ENCODE results near the gene PARN. TPM values are rescaled to one million over a fixed set of nuclear protein-coding genes. Genes with fewer than 3 reads are reported as not detected.
"Not testable (repeated sequence)": the region's sequence is repeated elsewhere in the genome, so short reads cannot be mapped to it uniquely, and the experiment has no call there.

The PARN gene
- total RNA-seq, 2 experiments from 2014 or later: 41.4 to 43.0 TPM

DNA sequence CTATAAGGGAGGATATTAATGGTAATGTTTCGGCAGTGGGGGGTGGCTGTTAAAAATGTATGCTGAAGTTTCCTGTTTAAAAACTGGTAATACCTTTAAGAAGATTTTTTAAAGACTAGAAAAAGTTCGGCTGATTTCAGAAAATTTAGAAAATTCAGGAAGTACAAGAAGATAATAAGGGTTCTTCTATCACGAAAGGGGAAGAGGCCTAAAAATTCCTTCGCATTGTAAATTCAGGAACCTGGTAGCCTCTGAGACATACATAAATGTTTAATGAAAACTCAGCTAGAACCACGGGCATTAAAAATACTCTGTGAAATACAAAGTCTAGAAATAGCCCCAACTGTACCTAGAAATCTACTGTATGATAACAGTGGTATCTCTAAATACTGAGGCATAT is 181.2 kb downstream of the PARN start:
- ChIA-PET POLR2A (no interaction called here), CTCF (no interaction called here)
- Mint-ChIP-seq H3K4me3 (no peak overlapping the region), H3K4me1 (no peaks in the 10 kb centered on the region), H3K36me3 (ENCODE audit: low read depth) (no peaks in the 10 kb centered on the region), H3K27me3 (no peaks in the 10 kb centered on the region), H3K9me3 (no peaks in the 10 kb centered on the region), H3K27ac (no peak overlapping the region)
- no peak for DNase-seq

DNA sequence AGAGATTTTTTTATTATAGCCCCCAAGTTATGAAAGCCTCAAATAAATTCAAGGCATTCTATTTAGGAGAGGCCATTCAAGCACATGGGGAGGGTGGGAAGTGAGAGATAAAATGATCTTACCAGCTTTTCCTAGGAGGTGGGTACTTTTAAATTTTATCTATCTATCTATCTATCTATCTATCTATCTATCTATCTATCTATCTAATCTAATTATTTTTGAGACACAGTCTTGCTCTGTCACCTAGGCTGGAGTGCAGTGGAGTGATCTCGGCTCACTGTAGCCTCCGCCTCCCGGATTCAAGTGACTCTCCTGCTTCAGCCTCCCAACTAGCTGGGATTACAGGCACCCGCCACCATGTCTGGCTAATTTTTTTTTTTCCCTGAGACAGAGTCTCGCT is 182.3 kb downstream of the PARN start:
- DNase-seq: no peak
- H3K4me3 Mint-ChIP-seq: no peak overlapping the region
- POLR2A ChIA-PET: no interaction called here
- no peaks in the 10 kb centered on the region for H3K4me1 Mint-ChIP-seq
- no peaks in the 10 kb centered on the region for H3K36me3 Mint-ChIP-seq (ENCODE audit: low read depth)
- CTCF ChIA-PET: no interaction called here
- no peaks in the 10 kb centered on the region for H3K27me3 Mint-ChIP-seq
- H3K27ac Mint-ChIP-seq: no peak overlapping the region
- no peaks in the 10 kb centered on the region for H3K9me3 Mint-ChIP-seq

DNA sequence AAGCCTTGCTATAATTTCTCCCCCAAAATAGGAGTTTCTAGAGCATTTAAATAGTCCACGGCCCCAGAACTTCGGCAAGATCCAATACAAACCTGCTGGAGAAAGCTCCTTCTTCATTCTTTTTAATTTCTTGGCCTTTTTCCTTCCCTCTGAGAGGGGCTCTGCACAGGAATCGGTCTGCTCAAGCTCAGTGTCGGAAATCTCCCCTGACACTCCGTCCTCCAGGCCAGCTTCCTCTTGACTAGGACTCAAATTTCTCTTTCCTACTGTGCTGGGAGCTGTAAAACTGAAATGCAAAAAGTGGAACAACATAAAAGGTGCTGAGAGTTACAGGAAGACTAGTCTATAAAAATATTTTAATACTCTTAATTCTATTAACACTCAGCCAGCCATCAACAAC is 183.3 kb downstream of the PARN start:
- CTCF ChIA-PET: no interaction called here
- no peaks in the 10 kb centered on the region for H3K36me3 Mint-ChIP-seq (ENCODE audit: low read depth)
- no peaks in the 10 kb centered on the region for H3K9me3 Mint-ChIP-seq
- no peak for DNase-seq
- no peak overlapping the region for H3K4me3 Mint-ChIP-seq
- H3K27me3 Mint-ChIP-seq: no peaks in the 10 kb centered on the region
- no peak overlapping the region for H3K27ac Mint-ChIP-seq
- POLR2A ChIA-PET: no interaction called here
- H3K4me1 Mint-ChIP-seq: no peaks in the 10 kb centered on the region

DNA sequence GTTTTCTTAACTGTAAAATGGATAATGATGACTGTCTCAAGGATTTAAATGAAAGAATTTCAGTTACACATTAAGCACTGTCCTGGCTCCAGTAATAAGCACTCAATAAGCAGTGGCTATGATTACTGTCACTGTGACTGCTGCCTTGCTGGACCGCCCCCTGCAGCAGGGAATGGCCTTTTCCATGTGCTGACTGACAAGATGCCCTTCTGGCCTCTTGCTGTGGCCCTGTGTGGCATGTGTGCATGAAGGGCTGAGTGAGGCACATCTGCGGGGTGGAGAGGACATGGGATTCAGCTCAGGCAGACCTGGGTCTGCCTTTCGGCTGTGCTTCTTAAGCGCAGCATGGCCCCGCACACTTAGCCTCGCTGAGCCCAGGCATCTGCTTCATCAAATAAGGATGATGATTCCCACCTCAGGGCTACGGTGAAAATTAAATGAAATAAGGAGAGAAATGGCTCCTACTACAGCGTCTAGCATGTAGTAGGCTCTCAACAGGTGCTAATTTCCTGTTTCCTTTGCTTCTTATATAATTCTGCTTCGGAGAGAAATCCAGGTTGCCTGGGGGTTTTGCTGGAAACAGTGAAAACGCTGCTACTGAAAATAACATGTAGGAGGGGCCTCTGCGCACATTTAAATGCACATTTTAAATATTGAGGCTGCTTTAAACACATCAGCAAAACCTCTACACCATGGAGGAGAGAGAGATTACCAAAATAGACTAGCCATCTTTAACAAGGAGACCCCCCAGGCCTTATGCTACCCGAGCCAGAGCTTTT is 183.9 kb downstream of the PARN start:
- Mint-ChIP-seq H3K36me3 (ENCODE audit: low read depth) (no peaks in the 10 kb centered on the region), H3K4me1 (no peaks in the 10 kb centered on the region), H3K9me3 (no peaks in the 10 kb centered on the region), H3K4me3 (no peak overlapping the region), H3K27ac (no peak overlapping the region), H3K27me3 (no peaks in the 10 kb centered on the region)
- no peak for DNase-seq
- ChIA-PET POLR2A (no interaction called here), CTCF (no interaction called here)

DNA sequence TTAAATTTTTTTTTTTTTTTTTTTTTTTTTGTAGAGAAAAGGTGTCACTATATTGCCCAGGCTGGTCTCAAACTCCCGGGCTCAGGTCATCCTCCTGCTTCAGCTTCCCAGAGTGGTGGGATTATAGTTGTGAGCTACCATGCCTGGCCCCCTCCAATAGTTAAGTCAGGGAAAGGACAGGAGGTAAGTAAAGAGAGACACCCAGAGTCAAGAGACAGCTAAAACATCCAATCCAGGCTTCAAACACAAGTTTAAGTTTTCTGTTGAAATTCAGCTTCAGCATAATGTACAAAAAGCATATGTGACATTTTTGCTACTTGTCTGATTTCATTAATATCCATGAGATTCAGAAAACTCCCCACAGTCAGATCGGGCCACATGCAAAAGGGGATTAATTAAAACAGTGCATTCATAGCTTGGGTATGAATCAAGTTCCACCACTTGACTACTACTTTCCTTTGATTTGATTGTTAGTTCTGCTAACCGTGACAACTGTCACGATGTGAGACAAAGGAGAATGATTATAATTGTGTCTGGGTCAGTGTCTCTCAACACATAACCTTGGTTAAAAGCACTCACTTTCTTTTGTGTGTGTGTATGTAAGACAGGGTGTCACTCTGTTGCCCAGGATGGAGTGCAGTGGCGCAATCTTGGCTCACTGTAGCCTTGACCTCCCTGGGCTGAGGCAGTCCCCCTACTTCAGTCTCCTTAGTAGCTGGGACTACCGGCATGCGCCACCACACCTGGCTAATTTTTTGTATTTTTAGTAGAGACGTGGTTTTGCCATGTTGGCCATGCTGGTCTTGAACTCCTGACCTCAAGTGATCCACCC is 184.9 kb downstream of the PARN start:
- Mint-ChIP-seq H3K4me3 (no peak overlapping the region), H3K9me3 (no peaks in the 10 kb centered on the region), H3K36me3 (ENCODE audit: low read depth) (no peaks in the 10 kb centered on the region), H3K4me1 (peaks cover under 1% of the 10 kb centered on the region), H3K27me3 (no peaks in the 10 kb centered on the region), H3K27ac (no peak overlapping the region)
- CTCF ChIA-PET: no interaction called here
- POLR2A ChIA-PET: no interaction called here
- no peak for DNase-seq

DNA sequence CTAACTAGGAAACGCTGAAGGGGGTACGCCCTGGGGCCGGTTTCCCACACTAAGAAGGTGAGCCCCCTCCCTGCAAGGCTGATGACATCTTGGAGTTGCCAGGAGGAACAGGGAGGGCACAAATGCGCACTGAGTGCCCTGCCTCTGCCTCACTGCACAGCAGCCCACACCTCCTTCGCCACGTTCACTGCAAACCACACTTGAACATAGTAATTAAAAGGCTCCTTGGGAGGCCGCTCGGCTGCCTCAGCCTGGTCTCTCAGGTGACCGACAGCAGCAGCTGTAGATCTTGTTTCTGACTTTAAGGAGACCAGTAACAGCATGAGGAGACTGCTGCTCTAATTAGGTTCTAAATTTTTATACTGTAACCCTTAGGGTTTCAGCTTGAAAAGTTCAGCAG is 188.5 kb downstream of the PARN start:
- H3K4me3 Mint-ChIP-seq; DNase-seq; H3K9me3 Mint-ChIP-seq; H3K27me3 Mint-ChIP-seq; H3K27ac Mint-ChIP-seq; H3K36me3 Mint-ChIP-seq (ENCODE audit: low read depth); CTCF ChIA-PET; H3K4me1 Mint-ChIP-seq: not testable (repeated sequence)
- POLR2A ChIA-PET: interaction anchor here (0.6 kb wide), 1 partner anchor 207 kb away, joined by 3 read pairs; no protein-coding TSS in a partner anchor

DNA sequence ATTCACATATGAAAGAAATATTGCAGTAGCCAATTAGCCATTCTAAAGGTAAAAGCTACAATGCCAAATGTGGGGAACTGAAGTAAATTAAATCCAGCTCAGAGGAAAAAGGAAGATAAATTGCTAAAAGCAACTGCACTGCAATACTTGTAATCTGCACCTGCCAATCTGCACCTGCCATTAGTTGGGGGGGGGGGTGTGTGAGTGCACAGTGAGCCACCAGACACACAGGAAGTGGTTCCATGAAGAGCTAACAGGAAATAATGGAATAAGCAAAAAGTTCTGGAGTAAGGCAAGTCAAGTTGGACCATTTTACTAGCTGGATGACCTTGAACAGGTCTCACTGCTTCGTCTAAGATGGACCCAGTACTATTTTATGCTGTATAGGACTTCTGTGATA is 191.8 kb downstream of the PARN start:
- ChIA-PET POLR2A (no interaction called here), CTCF (interaction anchor here (0.7 kb wide), 1 partner anchor 23 kb away, joined by 3 read pairs; no protein-coding TSS in a partner anchor)
- Mint-ChIP-seq H3K36me3 (ENCODE audit: low read depth) (peaks cover 3% of the 10 kb centered on the region), H3K9me3 (no peaks in the 10 kb centered on the region), H3K27me3 (no peaks in the 10 kb centered on the region), H3K4me1 (peaks cover 7% of the 10 kb centered on the region), H3K4me3 (no peak overlapping the region), H3K27ac (no peak overlapping the region)
- DNase-seq: no peak

DNA sequence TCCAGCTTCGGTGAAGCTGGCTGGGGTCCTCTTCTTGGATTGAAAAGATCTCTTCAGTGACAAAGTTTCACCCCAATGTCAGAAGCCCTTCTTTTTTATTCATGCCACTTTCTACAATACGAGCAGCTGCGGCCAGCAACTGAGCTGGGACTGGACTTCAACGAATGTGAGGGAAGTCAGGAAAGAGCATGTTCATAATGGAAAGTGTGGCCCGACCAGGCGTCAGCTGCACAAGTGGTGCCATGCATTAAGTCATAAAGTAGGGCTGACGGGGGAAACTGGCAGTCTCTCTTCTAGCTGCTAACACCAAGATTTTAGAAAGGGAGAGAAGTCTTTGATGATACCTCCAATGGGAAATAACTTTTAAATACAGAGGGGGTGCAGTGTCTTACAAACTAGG is 192.6 kb downstream of the PARN start:
- no peak overlapping the region for H3K27ac Mint-ChIP-seq
- no peak for DNase-seq
- no peak overlapping the region for H3K4me3 Mint-ChIP-seq
- ChIA-PET POLR2A (no interaction called here), CTCF (no interaction called here)
- no peaks in the 10 kb centered on the region for H3K9me3 Mint-ChIP-seq
- peaks cover 3% of the 10 kb centered on the region for H3K36me3 Mint-ChIP-seq (ENCODE audit: low read depth)
- H3K27me3 Mint-ChIP-seq: no peaks in the 10 kb centered on the region
- H3K4me1 Mint-ChIP-seq: peaks cover 7% of the 10 kb centered on the region

DNA sequence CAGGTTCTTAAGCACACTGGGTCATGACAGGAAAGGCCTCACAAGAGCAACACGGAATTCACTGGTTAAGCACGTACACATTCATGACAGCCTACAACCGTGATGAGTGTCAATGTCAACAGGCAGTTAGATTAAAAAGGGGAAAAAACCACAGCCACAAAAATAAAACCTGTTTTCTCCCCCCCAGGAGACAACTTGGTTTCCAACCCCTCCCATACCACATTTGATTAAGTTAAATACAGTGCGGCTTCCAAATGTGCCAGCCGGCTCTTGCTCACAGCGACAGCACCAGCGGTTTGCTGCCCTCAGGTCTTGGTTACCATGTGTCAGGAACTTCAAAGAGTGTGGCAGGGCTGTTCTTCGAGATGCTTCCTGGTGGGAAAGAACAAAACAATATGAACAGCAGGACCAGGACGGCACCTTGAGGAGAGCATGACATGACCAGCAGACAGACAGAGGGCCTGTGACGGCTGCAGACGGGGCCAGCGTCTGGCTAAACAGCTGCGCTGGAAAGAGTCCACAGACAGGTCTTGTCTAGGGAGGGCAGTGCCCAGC is 193.6 kb downstream of the PARN start:
- DNase-seq: no peak
- Mint-ChIP-seq H3K36me3 (ENCODE audit: low read depth) (peaks cover 3% of the 10 kb centered on the region), H3K4me3 (no peak overlapping the region), H3K9me3 (no peaks in the 10 kb centered on the region), H3K27ac (no peak overlapping the region), H3K27me3 (no peaks in the 10 kb centered on the region), H3K4me1 (peaks cover 7% of the 10 kb centered on the region)
- CTCF ChIA-PET: no interaction called here
- POLR2A ChIA-PET: no interaction called here

DNA sequence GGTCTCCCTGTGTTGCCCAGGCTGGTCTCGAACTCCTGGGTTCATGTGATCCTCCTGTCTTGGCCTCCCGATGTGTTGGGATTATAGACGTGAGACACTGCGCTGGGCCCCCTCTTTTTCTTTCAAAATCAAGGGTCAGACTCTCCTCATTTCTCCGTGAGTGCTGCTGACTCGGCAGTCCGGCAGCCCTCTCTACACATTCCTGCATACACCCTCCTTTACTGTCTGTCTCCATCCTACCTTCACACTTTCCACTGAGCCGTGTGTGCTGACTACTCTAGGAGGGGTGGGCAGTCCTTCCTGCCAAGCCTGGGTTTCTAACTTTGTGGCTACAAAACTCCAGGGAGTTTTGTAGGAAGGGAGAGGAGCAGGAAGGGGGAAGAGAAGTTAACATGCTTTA is 195.2 kb downstream of the PARN start:
- H3K36me3 Mint-ChIP-seq (ENCODE audit: low read depth): peaks cover 5% of the 10 kb centered on the region
- H3K9me3 Mint-ChIP-seq: no peaks in the 10 kb centered on the region
- H3K27ac Mint-ChIP-seq: no peak overlapping the region
- no peak overlapping the region for H3K4me3 Mint-ChIP-seq
- ChIA-PET POLR2A (interaction anchor here (0.7 kb wide), 1 partner anchor 11 kb away, joined by 3 read pairs; no protein-coding TSS in a partner anchor), CTCF (no interaction called here)
- peaks cover 6% of the 10 kb centered on the region for H3K4me1 Mint-ChIP-seq
- no peaks in the 10 kb centered on the region for H3K27me3 Mint-ChIP-seq
- DNase-seq: no peak

DNA sequence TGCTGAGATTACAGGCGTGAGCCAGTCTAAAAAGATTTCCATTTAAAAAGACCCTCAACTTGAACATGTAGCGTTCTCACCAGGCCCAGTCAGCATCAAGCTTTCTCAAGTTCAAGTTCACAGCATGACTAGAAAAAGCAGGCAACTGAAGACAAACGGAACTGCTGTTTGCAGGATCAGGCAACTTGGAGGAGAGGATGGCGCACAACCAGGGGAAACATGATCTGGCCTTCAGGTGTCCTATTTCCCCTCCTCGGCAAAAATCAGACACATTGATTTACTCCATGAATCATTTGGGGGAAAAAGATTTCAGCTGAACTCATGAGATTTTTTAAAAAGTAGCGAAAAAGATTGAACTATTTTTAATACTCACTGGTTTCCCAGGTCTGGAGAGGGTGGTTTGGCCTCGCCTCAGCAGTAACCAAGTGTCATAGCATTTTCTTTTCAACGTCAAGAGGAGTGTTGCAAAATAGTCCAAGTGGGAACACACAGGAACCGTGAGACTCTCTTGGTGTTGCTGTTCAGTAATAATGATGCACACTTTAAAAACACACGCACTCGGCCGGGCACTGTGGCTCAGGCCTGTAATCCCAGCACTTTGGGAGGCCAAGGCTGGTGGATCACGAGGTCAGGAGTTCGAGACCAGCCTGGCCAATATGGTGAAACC is 201.0 kb downstream of the PARN start:
- DNase-seq; POLR2A ChIA-PET; H3K27me3 Mint-ChIP-seq; CTCF ChIA-PET; H3K4me3 Mint-ChIP-seq; H3K4me1 Mint-ChIP-seq; H3K9me3 Mint-ChIP-seq; H3K36me3 Mint-ChIP-seq (ENCODE audit: low read depth); H3K27ac Mint-ChIP-seq: not testable (repeated sequence)

DNA sequence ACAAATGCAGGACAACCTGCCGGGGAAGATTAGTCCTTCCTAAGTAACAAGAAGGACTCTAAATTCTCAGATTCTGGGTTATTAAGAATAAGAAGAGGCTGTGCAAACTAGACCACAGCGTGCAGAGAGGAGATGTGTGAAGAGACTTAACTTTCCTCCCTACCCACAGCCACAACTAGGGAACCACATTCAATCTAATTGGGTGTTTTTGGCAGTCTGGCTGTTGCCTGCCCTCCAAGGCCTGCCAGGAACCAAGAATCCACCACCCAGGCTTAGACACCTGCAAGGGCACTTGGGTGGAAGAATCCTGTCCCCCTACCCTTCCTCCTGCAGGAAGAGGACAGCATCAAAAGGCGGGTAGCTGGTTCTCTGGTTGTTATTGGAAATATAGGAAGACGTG is 202.0 kb downstream of the PARN start:
- no peaks in the 10 kb centered on the region for H3K27me3 Mint-ChIP-seq
- H3K4me1 Mint-ChIP-seq: no peaks in the 10 kb centered on the region
- DNase-seq: no peak
- H3K27ac Mint-ChIP-seq: no peak overlapping the region
- no peaks in the 10 kb centered on the region for H3K9me3 Mint-ChIP-seq
- CTCF ChIA-PET: no interaction called here
- POLR2A ChIA-PET: no interaction called here
- H3K4me3 Mint-ChIP-seq: no peak overlapping the region
- H3K36me3 Mint-ChIP-seq (ENCODE audit: low read depth): peaks cover 2% of the 10 kb centered on the region

DNA sequence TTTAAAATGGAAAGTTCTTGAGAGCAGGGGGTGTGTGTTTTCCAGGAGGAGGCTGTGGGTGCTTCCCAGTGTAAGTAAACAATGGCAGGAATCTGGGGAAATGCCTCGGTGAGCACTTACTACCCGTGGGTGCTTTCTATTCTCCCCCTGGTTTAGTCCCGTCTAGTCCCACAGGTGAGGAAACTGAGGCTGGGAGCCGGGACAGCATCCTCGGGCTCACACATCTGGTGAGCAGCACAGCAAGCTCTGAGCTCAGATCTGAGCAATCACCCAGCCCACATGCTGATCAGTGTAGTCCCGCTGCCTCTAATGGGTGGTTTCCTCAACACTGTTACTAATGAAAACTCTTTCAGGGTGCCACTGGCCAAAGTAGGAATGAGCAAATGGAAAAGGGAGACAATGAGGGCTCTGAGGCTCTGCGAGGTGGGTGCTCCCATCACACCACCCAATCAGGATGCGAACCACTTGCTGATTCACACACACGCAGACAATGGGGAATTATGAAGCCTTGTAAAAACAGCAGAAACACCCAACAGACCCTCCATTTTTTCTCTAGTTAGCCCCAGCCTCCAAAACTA is 202.6 kb downstream of the PARN start:
- no peak for DNase-seq
- no peaks in the 10 kb centered on the region for H3K9me3 Mint-ChIP-seq
- no peak overlapping the region for H3K27ac Mint-ChIP-seq
- peaks cover 2% of the 10 kb centered on the region for H3K36me3 Mint-ChIP-seq (ENCODE audit: low read depth)
- no peak overlapping the region for H3K4me3 Mint-ChIP-seq
- H3K27me3 Mint-ChIP-seq: no peaks in the 10 kb centered on the region
- no peaks in the 10 kb centered on the region for H3K4me1 Mint-ChIP-seq
- POLR2A ChIA-PET: no interaction called here
- CTCF ChIA-PET: no interaction called here

All from activated CD4-positive, alpha-beta memory T cell treated with anti-CD3 and anti-CD28 coated beads, Interleukin-2, amount 10 ng/mL, durations not matched to agents 7 days and 5 days (primary cell).